Myocyte (in vitro differentiated cells): Measurements from ENCODE around the gene SETD3. TPM values are rescaled to one million over a fixed set of nuclear protein-coding genes. Genes with fewer than 3 reads are reported as not detected.

Experiments used
- DNase-seq: peaks from one replicate; pipeline ENCODE4 v3.0.0-alpha.2; 2012; ENCODE audit warnings: low read depth
- polyA plus RNA-seq: library from polyadenylated mRNA; unstranded; fragments of >200 nt; gene quantifications from one replicate; pipeline ENCODE4 v1.2.1, GENCODE V29; 2012; ENCODE audit warnings: missing spikeins
- total RNA-seq: library from RNA; depleted of rRNA; stranded (reverse); fragments of >200 nt; gene quantifications from 2 replicates; pipeline ENCODE4 v1.2.3, GENCODE V29; 2014

The SETD3 gene
- 118 and 149 TPM in 2 replicates for total RNA-seq
- 46.8 TPM for polyA plus RNA-seq

GRCh38 chr14:99479906-99480869 lies at the start of gene SETD3:
SETD3 (minus strand) TSS chr14:99480859; CDS start chr14:99465805, 15,054 bp downstream.
- DNase-seq = peak; percentile 76

GRCh38 chr14:99529899-99530298 lies 49.2 kb upstream of the SETD3 start:
- DNase-seq = peak; percentile 73

GRCh38 chr14:99527427-99528076 lies 46.9 kb upstream of the SETD3 start:
- DNase-seq = no peak

DNA sequence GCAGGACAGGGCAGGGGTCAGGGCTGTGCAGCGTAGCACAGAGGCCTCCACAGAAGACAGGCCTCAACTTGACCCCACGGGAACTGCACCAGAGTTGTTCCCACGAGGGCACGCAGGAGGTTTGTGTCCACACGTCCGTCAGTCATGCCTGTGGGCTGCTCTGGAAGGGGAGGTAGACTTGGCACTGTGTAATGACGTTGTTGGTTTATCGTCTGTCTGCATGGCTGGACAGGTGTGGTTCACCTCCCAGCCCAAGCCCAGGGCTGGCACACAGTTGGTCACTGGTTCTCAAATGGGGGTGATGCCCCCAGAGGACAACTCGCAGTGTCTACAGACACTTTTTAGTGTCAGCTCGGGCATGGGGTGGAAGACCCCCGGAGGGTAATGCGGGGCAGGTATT lies 46.4 kb upstream of the SETD3 start:
- no peak for DNase-seq

DNA sequence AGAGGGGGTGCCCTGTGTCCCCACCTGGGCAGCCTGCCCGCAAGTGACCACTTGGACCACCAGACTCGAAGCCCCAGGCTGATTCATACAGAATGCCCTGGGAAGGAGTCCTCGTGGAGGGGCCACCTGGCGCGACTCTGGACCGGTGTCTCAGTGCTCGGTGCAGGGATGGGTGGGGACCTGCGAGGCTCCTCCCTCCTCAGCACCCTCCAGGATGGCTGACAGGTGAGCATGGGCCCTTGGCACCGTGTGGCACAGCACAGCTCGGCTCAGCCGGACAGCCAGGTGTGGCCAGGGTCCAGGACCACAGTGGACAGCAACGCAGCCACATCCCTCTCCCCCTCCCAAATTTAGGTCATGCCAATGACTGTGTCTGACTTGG lies 45.0 kb upstream of the SETD3 start:
- no peak for DNase-seq

DNA sequence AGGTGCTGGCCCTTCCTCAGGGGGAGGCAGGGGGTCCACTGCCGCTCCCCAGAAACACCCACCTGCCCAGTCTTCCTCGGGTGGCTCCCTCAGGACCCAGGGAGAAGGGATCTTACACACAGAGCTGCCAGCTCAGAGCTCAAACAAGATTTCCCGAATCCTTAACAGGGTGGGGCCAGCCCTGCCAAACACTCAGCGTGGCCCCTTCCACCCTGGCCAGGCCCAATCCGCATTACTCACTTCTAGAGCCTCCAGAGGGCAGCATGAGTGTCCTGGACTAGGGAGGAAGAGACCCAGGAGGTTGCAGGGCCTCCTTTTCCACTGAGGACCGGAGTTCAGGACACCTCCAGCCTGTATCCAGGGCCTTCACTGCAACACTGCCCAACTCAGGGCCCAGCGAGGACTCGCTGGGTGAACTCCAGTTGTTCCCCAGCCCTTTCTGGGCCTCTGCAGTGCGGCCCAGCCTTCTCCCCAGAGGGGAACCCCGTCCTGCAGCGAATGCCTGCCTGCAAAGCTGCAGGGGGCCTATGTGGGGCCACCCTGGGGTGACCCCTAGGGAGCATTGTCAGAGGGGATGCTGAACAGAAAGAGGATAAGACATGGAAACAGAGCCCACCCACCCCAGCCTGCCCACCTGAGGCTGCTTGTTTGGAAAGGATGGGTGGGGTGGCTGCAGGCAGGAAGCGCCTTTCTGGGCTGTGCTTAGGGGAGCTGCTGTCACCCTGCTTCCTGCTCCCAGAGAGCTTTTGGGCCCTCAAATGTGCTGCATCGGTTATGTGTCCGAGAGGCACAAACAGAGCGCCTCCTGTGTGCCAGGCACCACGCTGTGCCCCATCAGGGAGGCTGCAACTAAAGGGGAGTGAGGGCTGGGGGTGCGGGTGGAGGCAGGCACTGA lies 44.4 kb upstream of the SETD3 start:
- DNase-seq = peak; percentile 30

GRCh38 chr14:99524091-99524661 lies 43.5 kb upstream of the SETD3 start:
- no peak for DNase-seq

- DNase-seq = no peak
Measured at GRCh38 chr14:99523704-99524055, 43.0 kb upstream of the SETD3 start.

- no peak for DNase-seq
Measured at GRCh38 chr14:99522934-99523703, 42.5 kb upstream of the SETD3 start.

- no peak for DNase-seq
Measured at GRCh38 chr14:99522457-99522891, 41.8 kb upstream of the SETD3 start.

DNA sequence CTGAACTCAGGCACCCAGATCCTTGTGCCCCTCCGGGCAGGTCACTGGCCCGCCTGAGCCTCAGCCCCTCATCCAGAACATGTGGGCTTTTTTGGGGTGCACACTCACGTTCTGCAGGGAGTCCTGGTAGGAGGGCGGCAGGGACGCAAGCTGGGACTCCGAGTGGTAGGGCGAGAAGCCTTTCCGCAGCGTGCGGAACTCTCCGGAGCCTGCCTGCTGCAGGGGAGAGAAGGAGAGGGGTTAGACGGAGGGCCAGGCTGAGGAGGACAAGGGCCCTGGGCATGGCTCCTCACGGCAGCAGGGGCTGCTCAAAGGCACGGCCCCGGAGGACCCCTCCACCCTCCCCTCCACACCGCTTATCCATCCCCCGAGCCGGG lies 41.4 kb upstream of the SETD3 start:
- DNase-seq = no peak

- DNase-seq = no peak
Measured at GRCh38 chr14:99521176-99522024, 40.7 kb upstream of the SETD3 start.

DNA sequence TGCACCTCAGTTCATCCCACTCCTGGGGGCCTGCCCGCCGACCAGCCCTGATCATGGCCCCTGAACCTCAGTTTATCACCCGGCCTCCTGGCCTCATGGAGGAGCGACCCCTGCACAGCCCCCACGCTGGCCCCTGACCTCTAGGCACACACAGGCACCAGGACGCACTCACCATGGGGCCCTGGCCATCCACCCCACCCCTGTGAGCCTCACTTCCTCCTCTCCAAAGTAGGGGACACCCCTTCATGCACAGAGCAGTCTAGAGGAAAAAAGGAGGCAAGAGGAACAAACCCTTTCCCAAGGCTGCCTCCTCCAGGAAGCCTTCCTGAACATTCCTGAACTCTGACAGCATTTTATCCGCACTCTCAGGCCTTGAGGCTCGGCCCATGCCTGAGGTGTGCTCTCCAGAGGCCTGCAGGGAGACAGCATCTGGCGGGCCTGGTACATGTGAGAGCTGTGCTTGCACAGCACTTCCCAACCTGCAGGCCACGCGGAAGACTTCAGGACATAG lies 40.0 kb upstream of the SETD3 start:
- no peak for DNase-seq

DNA sequence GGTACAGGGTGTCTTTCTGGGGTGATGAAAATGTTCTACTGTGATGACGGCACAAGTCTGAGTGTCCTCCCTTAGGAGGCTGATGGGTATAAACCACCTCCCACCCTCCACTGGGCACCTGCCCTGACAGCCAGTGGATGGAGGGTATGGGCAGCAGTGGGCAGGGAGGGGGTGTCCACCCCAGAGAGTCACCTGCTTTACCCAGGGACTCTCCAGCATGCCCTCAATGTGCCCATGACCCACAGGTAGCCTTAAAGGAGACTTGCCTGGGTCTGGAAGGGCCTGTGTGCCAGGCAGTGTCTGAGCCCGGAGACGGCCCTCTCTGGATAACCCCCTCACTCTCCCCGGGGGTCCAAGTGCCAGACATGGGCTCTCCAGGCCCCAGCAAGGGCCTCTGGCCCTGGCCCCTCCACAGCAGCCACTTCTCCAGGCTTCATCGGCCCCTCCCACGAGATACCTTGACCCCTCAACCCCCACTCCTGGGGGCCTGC lies 39.3 kb upstream of the SETD3 start:
- DNase-seq = no peak

DNA sequence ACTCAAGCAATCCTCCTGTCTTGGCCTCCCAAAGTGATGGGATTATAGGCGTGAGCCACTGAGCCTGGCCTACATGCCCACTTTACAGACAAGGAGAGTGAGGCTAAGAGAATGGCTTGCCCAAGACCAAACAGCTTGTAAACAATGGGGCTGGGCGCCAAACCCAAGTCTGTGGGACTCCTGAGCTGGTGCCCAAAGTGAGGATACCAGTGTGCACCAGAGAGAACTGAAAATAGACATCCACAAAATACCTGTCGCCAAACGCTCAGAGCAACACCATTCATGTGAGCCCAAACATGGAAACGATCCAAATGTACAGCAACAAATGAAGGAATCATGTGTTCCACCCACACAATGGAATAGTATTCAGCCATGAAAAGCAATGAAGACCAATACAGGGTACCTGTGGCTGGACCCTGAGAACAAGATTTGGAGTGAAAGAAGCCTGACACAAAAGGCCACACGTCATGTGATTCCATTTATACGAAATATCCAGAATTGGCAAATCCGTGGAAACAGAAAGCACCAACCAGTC lies 38.8 kb upstream of the SETD3 start:
- no peak for DNase-seq

GRCh38 chr14:99518441-99519346 lies 38.0 kb upstream of the SETD3 start:
- DNase-seq = peak; percentile 54

DNA sequence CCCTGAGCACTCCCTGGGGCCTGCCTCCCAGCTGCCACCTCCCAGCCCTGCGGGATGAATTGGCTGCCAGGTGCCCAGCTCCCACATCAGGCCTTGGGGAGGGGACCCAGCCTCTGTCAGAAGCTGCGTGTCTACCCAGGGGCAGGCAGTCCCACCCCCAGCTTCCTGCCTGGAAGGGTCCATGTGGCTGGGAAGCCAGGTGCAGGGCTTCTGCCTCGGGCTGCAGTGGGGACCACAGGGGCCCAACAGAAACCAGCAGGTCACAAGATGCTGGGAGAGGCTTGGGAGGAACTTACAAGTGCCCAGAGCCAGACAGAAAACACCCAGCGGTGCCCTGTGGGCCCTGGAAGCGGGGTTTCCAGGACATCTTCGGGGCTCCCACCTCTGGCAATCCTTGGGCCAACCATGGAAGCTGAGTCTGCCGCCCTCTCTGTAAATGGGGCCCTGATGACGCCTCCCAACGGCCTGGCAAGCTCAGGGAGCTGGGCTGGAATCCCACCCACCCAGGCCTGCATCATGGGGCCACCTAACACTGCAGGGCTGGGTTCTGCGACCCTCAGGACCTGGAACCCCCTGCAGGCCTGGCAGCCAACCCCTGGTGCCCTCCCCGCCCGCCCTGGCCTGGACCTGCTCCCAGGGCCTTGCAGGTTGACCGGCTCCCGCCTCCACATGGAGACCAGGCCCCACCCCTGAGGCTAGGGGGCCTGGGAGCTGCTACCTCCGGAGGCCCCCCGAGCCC lies 37.2 kb upstream of the SETD3 start:
- no peak for DNase-seq
